Neutrophil (primary cell): ENCODE results near the gene SBSN.

Experiments
- H3K27ac ChIP-seq: fragments of 200-600 bp; sonication (generic); 2 replicates; pipeline ENCODE4 v1.5.1; 2016; ENCODE audit warnings: mild to moderate bottlenecking, moderate library complexity
- H3K27me3 ChIP-seq: fragments of 200-600 bp; sonication (generic); 2 replicates; pipeline ENCODE4 v1.6.0; 2016; ENCODE audit warnings: mild to moderate bottlenecking
- H3K36me3 ChIP-seq: fragments of 200-600 bp; sonication (generic); 2 replicates; pipeline ENCODE4 v1.5.1; 2017
- H3K4me1 ChIP-seq, 2 experiments: fragments of 200-600 bp in 1 of 2; sonication (generic) in 1 of 2; 1 replicate in 1 of 2; 2 replicates in 1 of 2; pipeline versions ENCODE4 v1.5.1 to v1.6.1; 2013 to 2016; ENCODE audit warnings: low read depth in 1 of 2, low read length in 1 of 2, mild to moderate bottlenecking in 1 of 2, moderate library complexity in 1 of 2; ENCODE audit not compliant: control insufficient read depth in 1 of 2, insufficient read depth in 1 of 2
- H3K4me3 ChIP-seq, 2 experiments: fragments of 200-600 bp in 1 of 2; sonication (generic) in 1 of 2; 1 replicate in 1 of 2; 2 replicates in 1 of 2; pipeline ENCODE4 v1.5.1; 2013 to 2016; ENCODE audit warnings: low read depth in 1 of 2, low read length in 1 of 2, mild to moderate bottlenecking in 1 of 2, moderate library complexity in 1 of 2
- H3K9me3 ChIP-seq: fragments of 200-600 bp; sonication (generic); 2 replicates; pipeline ENCODE4 v1.5.1; 2016
- CTCF ChIP-seq: fragments of 200-600 bp; sonication (generic); IDR thresholded peaks from 2 replicates; pipeline ENCODE4 v1.5.1; 2016; ENCODE audit warnings: antibody characterized with exemption

The SBSN gene

DNA sequence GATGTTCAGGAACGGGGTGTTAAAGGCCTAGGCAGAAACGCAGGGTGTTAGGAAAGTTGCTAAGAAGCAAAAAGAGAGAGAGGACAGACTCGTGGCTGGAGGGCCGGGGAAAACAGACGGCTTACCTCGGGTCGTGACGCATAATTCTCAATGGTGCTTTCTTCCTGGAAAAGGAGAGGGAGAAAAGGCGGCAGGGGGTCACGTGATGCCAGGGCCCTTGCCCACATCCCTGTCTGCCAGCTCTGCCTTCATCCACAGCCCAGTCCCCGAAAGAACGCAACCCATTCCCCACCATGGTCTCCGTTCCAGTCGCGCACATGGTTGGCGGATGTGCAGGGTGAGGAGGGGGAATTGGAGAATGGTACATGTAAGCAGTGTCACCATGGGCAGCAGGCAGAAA is 39.4 kb downstream of the SBSN start:
- H3K27me3 ChIP-seq, result peaks cover 33% of the 10 kb centered on the region
- H3K4me3 ChIP-seq, result no peak overlapping the region
- no peaks in the 10 kb centered on the region for H3K36me3 ChIP-seq
- H3K9me3 ChIP-seq, result no peaks in the 10 kb centered on the region
- TF ChIP-seq CTCF, result no peak
- no peaks in the 10 kb centered on the region for H3K4me1 ChIP-seq
- no peak overlapping the region for H3K27ac ChIP-seq

GRCh38 chr19:35487656-35488182 is 40.4 kb downstream of the SBSN start:
- no peak overlapping the region for H3K4me3 ChIP-seq
- no peak overlapping the region for H3K27ac ChIP-seq
- H3K4me1 ChIP-seq, result no peaks in the 10 kb centered on the region
- no peaks in the 10 kb centered on the region for H3K9me3 ChIP-seq
- peaks cover 37% of the 10 kb centered on the region for H3K27me3 ChIP-seq
- no peaks in the 10 kb centered on the region for H3K36me3 ChIP-seq
- TF ChIP-seq CTCF, result no peak

- no peaks in the 10 kb centered on the region for H3K4me1 ChIP-seq
- no peak for TF ChIP-seq CTCF
Observed at GRCh38 chr19:35486268-35486708, 41.8 kb downstream of the SBSN start.

DNA sequence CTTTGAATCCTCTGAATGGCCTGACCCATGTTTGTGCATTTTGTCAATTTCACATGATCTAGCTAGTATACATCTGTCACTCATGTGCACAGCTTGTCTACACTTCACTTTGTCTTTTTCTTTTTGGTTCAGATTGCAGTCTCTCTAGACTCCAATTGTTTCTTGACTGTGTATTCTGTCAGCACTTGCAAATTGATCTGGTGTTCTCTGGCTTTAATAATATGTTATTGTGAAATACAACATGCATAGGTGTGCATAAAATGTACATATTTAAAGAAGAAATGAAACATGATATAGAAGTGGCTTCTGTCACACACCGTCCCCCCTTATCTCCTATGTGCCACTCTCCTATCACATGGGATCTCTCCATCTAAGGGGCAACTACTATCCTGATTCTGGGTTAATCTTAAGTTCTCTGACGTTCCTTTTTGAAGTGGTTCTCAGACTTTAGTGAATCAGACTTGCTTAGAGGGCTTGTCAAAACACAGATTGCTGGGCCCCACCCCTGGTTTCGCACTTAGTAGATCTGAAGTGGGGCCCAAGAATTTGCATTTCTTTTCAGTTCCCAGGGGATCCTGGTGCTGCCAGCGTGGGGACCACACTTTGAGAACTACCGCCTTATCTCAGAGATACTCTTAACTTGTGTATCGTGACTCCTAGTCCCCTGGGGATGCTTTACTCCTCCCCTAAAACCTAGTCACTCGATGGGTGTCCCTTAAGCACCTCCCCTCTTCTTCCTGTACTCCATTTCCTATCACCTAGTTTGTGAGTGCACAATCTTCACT is 43.7 kb downstream of the SBSN start:
- Histone ChIP-seq H3K4me1 (no peaks in the 10 kb centered on the region), H3K27ac (no peak overlapping the region), H3K9me3 (no peaks in the 10 kb centered on the region), H3K36me3 (no peaks in the 10 kb centered on the region), H3K4me3 (no peak overlapping the region), H3K27me3 (peaks cover 36% of the 10 kb centered on the region)
- TF ChIP-seq CTCF, result no peak

More at GRCh38 chr19:35486268-35486708, 41.8 kb downstream of the SBSN start:
- Histone ChIP-seq H3K4me3 (no peak overlapping the region), H3K36me3 (no peaks in the 10 kb centered on the region), H3K27ac (no peak overlapping the region), H3K9me3 (no peaks in the 10 kb centered on the region), H3K27me3 (peaks cover 36% of the 10 kb centered on the region)

DNA sequence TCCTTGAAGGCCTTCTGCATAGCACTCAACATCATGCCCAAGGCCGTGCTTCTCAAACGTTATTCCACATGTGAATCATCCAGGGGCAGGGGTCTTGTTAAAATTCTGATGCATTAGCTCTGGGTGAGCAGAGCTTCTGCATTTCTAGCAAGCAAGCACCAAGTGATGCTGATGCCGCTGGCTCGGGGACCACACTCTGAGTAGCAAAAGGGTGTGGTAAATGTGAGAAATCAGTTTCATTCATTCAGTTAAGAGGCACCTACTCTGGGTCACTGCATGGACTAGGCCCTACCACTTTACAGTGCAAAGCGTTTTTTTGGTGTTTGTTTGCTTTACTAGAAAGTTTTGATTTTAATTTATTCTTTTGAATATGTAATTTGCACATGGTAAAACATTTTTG is 45.0 kb downstream of the SBSN start:
- no peak overlapping the region for H3K4me3 ChIP-seq
- H3K27ac ChIP-seq, result no peak overlapping the region
- H3K27me3 ChIP-seq, result peaks cover 33% of the 10 kb centered on the region
- no peaks in the 10 kb centered on the region for H3K4me1 ChIP-seq
- no peaks in the 10 kb centered on the region for H3K36me3 ChIP-seq
- H3K9me3 ChIP-seq, result no peaks in the 10 kb centered on the region
- TF ChIP-seq CTCF, result no peak
